GM12892 (cell line): Measurements from ENCODE around the gene CEP41.
A peak's percentile ranks its signal among the peaks of the same experiment; 100 is the strongest.

Experiments
- DNase-seq: peaks from one replicate; pipeline ENCODE4 v3.0.0; 2011; ENCODE audit not compliant: insufficient read length
- FAIRE-seq: peaks from 2 replicates; lab custom pipeline; 2011; peaks lifted over from hg19 to GRCh38; lab: Jason Lieb, UNC
- POLR2A ChIP-seq: IDR thresholded peaks from 2 replicates; pipeline ENCODE4 v1.6.1; 2011; ENCODE audit warnings: low read depth, low read length, control low read depth
- POLR2AphosphoS5 ChIP-seq: IDR thresholded peaks from 2 replicates; pipeline ENCODE4 v1.6.1; 2011; ENCODE audit warnings: low read depth, low read length, control low read depth
- TAF1 ChIP-seq: IDR thresholded peaks from 2 replicates; pipeline ENCODE4 v1.6.1; 2011; ENCODE audit warnings: low read depth, mild to moderate bottlenecking, control low read depth, low read length, borderline replicate concordance

The CEP41 gene

GRCh38 chr7:130446259-130446658 lies 5.4 kb upstream of the CEP41 start:
- TF ChIP-seq TAF1, result no peak
- no peak for TF ChIP-seq POLR2A
- no peak for TF ChIP-seq POLR2AphosphoS5
- FAIRE-seq, result no peak
- DNase-seq, result no peak

GRCh38 chr7:130444751-130445407 lies 4.1 kb upstream of the CEP41 start:
- no peak for DNase-seq
- TF ChIP-seq POLR2AphosphoS5 (no peak), TAF1 (no peak), POLR2A (no peak)
- no peak for FAIRE-seq

GRCh38 chr7:130444234-130444633 lies 3.4 kb upstream of the CEP41 start:
- TF ChIP-seq POLR2AphosphoS5 (no peak), TAF1 (no peak), POLR2A (no peak)
- DNase-seq (no peak), FAIRE-seq (no peak)

- no peak for DNase-seq
- no peak for FAIRE-seq
- TF ChIP-seq TAF1, result no peak
- TF ChIP-seq POLR2A, result no peak
- no peak for TF ChIP-seq POLR2AphosphoS5
Measured at GRCh38 chr7:130442601-130443000, 1.8 kb upstream of the CEP41 start.

- no peak for TF ChIP-seq TAF1
- FAIRE-seq (peak; percentile 60), DNase-seq (no peak)
Measured at GRCh38 chr7:130441408-130441869, 623 bp upstream of the CEP41 start.

GRCh38 chr7:130436253-130436652 lies 4.6 kb downstream of the CEP41 start:
- DNase-seq (no peak), FAIRE-seq (no peak)
- no peak for TF ChIP-seq POLR2A
- TF ChIP-seq POLR2AphosphoS5, result no peak
- no peak for TF ChIP-seq TAF1

GRCh38 chr7:130435311-130435854 lies 5.4 kb downstream of the CEP41 start:
- FAIRE-seq (no peak), DNase-seq (no peak)
- TF ChIP-seq POLR2AphosphoS5 (no peak), POLR2A (no peak), TAF1 (no peak)

- FAIRE-seq (no peak), DNase-seq (no peak)
- TF ChIP-seq POLR2AphosphoS5 (no peak), POLR2A (no peak), TAF1 (no peak)
Measured at GRCh38 chr7:130433301-130433700, 7.5 kb downstream of the CEP41 start.

- FAIRE-seq (no peak), DNase-seq (no peak)
- no peak for TF ChIP-seq POLR2A
- no peak for TF ChIP-seq POLR2AphosphoS5
- TF ChIP-seq TAF1, result no peak
Measured at GRCh38 chr7:130432886-130433285, 7.9 kb downstream of the CEP41 start.

GRCh38 chr7:130430841-130431666 lies 9.8 kb downstream of the CEP41 start:
- no peak for DNase-seq
- TF ChIP-seq TAF1 (no peak), POLR2A (no peak), POLR2AphosphoS5 (no peak)
- FAIRE-seq, result peak; percentile 24

GRCh38 chr7:130430115-130430514 lies 10.7 kb downstream of the CEP41 start:
- no peak for TF ChIP-seq POLR2AphosphoS5
- DNase-seq (no peak), FAIRE-seq (no peak)

- no peak for DNase-seq
- TF ChIP-seq TAF1, result no peak
- no peak for TF ChIP-seq POLR2AphosphoS5
- no peak for TF ChIP-seq POLR2A
- no peak for FAIRE-seq
Measured at GRCh38 chr7:130429019-130429418, 11.8 kb downstream of the CEP41 start.
